GM21723 (cell line): Measurements from ENCODE around the gene ZNF618.

Source experiments
- ATAC-seq: cut with Tn5 transposase; IDR thresholded peaks from one replicate; pipeline ENCODE4 v1.9.1; 2021; ENCODE audit warnings: mild to moderate bottlenecking, moderate library complexity; ENCODE audit not compliant: unreplicated experiment

Gene ZNF618

DNA sequence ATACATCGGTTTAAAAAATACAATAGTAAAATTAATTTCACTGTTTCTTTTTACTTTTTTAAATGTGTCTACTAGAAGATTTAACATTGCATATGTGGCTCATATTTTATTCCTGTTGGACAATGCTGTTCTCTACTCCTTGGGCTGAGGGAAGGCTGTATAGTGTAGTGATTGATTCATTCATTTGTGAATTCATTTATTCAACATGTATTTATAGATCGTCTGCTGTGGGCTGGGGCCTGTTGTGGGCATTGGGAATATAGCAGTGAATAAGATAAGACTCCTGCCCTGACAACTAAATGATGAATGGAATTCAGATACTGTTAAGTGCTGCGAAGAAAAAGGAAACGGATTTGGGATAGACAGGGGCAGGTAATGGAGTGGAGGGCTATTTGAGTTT, 55.7 kb downstream of the ZNF618 start:
- ATAC-seq = no peak

DNA sequence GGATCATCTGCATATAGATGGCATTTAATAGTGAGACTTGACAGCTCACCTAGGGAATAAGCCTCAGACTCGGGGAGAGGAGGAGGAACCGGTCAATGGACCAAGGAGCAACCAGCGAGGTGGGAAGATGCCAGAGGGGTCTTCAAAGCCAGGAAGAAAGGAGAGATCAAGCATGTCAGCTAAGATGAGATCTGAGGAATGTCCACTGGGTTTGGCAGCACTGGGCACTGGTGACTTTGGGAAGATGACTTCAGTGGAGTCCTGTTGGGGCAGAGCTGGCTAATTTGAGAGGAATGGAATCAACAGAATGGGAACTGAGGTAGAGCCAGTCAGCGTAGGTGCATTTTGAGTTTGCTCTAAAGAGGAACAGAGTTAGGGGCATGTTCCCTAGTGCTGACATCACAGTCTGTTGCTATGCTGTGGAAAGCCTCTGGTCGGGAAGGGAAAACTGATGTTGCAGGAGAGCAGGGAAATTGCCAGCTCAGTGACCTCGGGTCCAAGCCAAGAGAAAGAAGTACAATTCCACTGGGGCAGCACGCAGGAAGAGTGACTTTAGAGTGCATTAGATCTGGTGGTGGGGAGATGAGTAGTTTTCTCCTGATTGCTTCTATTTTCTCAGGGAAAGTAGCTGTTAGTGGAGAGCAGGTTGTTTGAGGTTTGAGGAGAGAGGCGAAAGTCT, 56.9 kb downstream of the ZNF618 start:
- ATAC-seq = no peak

DNA sequence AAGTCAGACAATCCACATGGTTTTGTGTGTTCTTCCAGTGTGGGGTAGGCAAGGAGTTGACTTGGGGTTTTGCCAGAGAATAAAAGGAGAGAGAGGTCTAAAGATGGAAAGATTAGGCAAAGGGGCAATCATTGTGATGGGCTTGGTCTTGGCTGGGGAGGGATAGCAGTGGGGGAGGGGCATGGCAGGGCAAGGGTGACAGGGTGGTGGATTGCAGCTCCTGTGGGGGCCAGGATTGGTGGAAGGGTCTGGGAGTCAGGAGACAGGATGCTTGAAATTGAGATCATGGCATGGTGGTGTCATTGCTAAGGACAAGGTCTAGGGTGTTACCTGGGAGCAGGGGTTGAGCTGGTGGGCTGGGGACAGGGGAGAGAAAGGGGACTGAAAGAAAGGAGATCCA, 57.6 kb downstream of the ZNF618 start:
- no peak for ATAC-seq

- ATAC-seq = no peak
Measured at GRCh38 chr9:113934167-113934828, 58.2 kb downstream of the ZNF618 start.

- no peak for ATAC-seq
Measured at GRCh38 chr9:113934829-113935676, 58.9 kb downstream of the ZNF618 start.

DNA sequence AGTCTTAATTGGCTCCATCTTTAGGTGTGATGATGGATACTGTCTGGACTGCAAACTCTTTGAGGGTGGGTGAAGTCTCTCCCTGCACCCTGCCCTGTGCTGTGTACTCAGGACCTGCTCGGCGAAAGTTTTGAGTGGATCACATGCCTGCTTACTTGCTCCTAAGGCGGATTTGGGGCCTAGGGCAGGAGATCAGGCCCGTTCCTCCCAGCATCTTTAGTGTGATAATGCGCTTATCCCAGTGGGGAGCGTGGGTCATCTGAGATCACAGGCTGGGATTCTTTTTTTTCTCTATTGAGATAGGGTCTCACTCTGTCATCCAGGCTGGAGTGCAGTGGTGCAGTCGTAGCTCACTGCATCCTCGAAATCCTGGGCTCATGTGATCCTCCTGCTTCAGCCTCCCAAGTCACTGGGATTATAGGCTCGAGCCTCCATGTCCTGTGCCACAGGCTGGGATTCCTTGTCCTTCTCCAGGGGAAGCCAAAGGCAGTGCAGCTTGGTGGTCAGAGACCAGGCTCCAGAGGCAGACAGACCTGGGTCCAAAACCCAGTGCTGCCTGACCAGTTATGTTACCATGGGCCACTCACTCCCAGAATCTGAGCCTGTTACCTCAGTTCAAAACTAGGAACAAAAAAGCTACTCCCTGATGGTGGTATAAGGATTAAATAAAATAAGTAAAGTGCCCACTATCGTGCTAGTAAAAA, 59.7 kb downstream of the ZNF618 start:
- ATAC-seq = no peak

DNA sequence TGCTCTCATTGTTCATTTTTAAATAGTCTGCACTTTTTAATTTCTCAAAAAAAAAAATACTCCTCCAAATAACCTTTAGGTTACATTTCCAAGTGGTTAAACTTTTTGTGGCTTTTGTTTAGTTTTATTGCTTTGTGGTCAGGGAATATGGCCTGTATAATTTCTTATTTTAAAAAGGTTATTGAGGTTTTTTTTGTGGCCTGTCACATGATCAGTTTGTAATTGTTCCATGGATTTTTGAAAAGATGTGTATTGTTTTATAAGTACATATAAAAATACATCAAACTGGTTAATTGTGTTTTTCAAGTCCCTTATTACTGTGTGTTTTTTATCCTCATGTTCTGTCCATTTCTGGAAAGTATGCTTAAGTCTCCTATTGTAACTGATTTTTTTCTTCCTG, 64.0 kb downstream of the ZNF618 start:
- ATAC-seq = no peak

DNA sequence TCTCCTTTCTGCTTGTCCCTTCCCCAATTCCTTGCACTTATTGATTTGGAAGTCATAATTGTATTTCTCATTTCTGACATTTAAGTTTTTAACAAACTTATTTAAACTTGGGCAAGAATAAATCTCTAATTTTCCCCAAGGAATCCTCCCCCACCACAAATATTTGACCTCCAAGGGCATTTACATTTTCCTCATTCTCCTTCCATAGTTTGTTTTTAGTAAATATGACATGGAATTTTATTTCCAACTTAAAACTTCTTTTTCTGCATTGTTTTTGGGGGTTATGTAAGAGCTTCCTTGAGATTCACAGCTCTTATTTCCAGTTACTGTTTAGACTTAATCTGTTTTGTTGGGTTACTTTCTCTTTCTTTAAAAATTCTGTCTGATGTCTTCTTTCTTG, 64.9 kb downstream of the ZNF618 start:
- no peak for ATAC-seq

DNA sequence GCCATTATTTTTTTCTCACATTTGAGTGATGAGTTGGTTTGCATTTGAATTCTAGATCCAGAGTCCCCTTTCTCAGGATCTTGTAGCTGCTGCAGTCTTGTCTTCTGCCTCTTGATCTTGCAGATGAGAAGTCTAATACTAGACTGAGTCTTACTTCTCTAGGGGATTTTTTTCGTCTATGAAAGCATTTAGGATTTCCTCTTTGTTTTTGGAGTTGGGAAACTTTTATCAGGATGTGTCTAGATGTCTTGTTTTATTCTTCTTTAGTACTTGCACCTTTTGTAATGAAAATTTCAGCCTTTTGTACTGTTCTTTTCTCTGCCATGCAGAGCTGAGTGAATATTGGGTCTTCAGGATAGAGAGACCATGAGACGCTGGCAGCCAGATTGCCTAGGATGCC, 65.4 kb downstream of the ZNF618 start:
- ATAC-seq = no peak

DNA sequence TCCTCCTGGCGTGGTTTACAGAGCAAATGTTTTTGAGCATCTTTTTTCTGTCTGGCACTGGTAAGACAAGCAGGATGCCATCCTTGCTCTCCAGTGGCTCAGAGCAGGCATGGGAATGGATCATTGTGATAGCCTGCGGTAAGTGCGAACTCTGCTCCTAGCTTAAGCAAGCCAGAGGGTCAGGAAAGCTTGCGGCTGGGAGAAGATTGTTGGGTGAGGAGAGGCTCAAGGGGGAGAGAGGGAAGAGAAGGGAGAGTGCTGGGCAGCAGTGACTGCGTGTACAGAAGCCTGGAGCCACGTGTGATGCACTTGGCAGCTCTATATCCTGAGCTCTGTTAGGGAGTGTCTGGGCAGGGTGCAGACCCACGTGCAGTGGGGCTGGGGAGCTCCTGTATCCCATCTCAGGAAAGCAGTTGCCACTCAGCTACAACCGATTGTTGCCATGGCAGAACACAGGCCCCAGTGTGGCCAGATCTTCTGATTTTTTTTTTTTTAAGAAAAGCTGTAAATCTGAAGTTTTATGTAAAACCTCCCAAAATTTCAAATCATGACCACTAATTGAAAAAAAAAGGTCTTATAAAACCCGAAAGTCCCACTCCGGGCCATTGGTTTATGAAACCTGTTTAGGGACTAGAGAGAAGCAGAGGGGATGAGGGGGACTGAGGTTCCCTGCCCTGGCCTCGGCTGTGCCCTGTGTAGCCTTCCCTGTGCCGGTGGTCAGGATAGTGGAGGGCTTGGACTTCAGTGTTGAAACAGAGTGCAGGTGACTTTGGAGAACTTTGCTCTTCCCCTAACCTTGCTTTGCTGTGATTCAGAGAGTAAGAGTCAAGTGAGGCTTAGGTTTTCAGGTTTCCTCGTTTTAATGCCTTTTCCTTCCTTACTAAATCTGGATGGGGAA, 67.3 kb downstream of the ZNF618 start:
- ATAC-seq = no peak

DNA sequence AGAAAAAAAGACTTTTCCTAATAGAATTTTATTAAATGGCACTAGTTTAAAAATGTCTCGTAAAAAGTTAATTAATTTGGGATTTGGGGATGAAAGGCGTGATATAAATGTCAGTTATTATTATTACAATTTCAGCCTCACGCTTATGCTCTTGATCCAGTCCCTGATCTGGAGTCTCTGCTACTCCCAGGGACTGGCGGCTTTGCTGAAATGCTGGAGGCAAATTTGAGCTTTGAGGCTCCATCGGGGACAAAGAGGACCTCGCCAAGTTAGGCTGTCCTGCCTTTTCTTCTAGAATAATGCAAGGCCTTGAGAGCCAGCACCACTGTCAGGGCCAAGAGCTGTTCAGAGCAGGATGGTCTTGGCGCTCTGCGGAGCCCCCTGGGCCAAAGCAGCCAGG, 69.7 kb downstream of the ZNF618 start:
- ATAC-seq = no peak

DNA sequence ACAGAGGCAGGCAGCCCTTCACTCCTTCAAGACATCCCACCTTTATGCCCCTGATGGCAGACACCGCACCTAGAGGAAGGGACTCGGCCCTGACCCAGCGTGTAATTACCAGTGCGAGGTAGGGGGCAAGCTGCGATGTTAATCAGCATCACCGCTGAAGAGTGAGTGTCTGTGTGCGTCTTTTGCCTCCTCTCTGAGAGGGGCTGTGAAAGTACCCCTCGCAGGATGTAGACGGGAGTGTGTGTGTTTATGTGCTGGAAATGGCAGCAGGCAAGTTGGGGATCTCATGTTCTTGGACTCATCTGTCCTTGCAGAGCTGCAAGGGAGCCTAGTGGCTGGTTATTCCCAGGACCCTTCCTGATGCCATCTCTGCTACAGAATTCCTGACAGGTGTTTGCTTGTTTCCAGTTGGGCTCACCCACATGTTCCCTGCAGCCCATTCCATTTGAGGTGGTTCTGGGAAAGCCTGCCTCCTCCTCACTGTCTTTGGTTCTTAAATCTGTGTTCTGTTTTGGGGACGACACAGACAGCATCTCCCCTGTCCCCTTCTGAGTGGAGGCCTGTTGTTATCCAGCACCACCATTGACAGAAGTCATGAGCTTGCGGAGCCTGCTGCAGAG, 70.5 kb downstream of the ZNF618 start:
- ATAC-seq = no peak

GRCh38 chr9:113947941-113948340, 71.8 kb downstream of the ZNF618 start:
- ATAC-seq = no peak

DNA sequence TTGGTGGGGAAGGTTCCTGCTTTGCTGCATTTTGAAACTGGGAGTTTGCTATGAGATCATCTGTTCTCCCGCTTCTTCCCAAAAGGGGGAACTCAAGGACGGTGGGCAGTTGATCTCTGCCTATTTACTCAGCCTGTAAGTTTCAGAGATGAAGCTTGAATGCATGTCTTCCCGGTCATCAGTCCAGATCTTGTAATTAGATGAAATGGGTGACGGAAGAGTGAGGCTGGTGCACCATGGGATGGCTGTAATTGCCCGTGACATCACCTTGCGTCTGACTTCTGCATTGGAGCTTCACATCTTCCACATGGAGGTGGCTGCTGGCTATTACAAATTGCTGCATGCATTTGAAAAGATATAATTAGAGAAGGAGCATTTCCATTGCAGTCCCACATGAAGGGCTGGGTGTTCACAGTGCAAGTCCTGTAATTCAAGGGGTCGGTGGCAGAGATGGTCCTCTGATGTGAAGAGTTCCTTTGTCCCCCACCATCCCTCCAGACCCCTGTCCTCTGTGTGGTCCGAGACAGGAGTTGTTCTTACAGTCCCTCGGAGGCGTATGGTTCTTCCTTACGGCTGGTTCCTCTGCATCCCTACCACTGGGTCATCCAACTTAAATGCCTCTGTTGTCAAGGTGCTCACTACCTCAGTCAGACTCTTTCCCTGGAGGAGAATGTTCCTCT, 72.9 kb downstream of the ZNF618 start:
- no peak for ATAC-seq

DNA sequence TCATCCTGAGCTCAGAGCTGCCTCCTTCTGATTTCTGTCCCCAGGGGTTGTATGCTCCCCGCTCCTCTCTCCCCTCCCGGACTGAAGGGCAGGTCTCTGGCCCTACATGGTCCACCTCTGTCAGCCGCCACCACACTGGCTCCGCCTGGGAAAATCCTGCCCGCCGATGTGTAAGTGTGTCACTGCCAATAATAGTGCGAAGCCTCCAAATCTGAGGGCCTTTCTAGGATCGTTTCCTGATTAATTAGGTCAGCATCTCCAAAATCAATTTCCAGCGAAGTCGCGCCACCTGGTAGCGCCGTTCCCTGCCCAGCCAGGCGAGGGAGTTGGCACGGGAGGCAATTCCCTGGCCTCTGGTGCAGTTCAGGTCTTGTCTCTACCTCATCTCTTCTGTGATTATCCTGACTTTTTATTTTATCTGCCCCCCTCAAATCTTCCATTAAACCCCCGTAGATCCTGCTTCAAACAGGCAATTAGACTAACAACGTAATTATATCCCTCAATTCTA, 73.5 kb downstream of the ZNF618 start:
- no peak for ATAC-seq

DNA sequence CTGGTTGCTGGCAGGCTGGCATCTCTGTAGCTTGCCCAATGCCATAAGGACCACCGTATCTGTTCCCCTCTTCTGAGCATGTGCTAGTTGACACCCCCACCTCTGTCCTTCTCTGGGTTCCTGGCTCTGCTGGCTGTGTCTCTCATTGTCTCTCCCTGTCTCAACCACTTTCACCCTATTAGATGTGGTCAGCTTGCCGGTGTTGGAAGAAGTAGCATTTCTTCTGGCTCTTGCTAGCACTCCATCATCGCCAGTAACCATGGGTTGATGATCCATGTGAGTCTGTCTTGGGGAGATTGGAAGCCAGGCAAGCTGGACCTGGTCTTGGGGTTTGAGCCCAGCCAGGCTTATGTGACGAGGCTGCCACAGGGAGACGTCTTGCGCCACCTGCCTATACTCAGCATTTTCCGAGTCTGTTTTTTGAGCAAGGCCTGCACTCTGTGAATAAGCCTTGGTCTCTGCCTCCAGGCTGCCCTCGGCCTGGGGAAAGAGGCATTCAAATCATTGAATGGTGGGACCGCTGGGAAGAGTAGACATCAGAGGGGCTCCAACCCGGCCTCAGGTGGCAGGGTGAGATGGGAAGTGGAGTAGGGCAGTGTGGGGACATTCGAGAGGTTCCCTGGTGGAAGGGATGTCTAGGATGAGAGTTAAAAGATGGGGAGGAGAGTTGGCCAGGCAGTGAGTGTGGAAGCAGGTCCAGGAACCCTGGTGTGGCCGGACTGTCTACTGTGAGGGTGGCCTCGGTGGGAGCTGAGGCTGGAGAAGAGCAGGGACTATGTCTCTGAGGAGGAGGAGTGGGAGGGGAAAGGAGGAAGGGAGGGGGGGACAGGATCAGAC, 74.3 kb downstream of the ZNF618 start:
- ATAC-seq = no peak

DNA sequence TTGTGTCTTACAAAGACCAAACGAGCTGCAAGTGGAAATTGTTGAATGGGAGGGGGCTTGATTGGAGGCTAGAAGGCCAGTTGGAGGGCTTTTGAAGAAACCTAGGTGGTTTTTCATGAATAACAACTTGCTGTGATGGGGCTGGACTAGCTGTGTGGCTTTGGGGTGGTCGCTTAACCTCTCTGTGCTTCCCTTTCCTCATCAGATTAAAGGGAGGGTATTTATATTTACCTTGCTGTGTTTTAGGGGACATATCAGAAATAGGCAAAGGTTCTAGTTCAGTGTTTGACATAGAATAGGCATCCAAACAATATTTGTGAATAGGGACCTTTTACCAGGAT, 74.9 kb downstream of the ZNF618 start:
- ATAC-seq = no peak

GRCh38 chr9:113952676-113953075, 76.6 kb downstream of the ZNF618 start:
- no peak for ATAC-seq
